Thyroid gland (tissue), 4 donors: ENCODE data around the gene FADS1. TPM values are rescaled to one million over a fixed set of nuclear protein-coding genes. Genes with fewer than 3 reads are reported as not detected.

Experiments used
- DNase-seq, 2 donors: peaks; one replicate each; pipeline ENCODE4 v3.0.0-alpha.2; 2019
- H3K27ac ChIP-seq, 3 donors: fragments of 200-600 bp; sonication (generic); 1 replicate in 2 of 3; 2 replicates in 1 of 3; pipeline ENCODE4 v1.5.1; 2016 to 2019; ENCODE audit warnings: mild to moderate bottlenecking in 1 of 3, moderate library complexity in 1 of 3
- H3K27me3 ChIP-seq: fragments of 200-600 bp; sonication (generic); one replicate; pipeline ENCODE4 v1.5.1; 2019
- H3K36me3 ChIP-seq, 2 donors: fragments of 200-600 bp; sonication (generic); one replicate each; pipeline ENCODE4 v1.5.1; 2016 to 2019
- H3K4me1 ChIP-seq, 2 donors: fragments of 200-600 bp; sonication (generic); one replicate each; pipeline ENCODE4 v1.5.1; 2017 to 2019
- H3K4me3 ChIP-seq, 3 donors: fragments of 200-600 bp; sonication (generic); replicated peaks in 1 of 3; 1 replicate in 2 of 3; 2 replicates in 1 of 3; pipeline ENCODE4 v1.5.1; 2016; ENCODE audit warnings: mild to moderate bottlenecking in 1 of 3
- H3K9me3 ChIP-seq: fragments of 200-600 bp; sonication (generic); one replicate; pipeline ENCODE4 v1.5.1; 2017
- CTCF ChIP-seq, 6 experiments: fragments of 200-600 bp in 3 of 6; fragments of 450-650 bp in 3 of 6; sonication (generic) in 3 of 6; IDR thresholded peaks; one replicate each; pipeline ENCODE4 v1.5.1; 2016 to 2019; ENCODE audit warnings: antibody characterized with exemption in 6 of 6, mild to moderate bottlenecking in 2 of 6, inconsistent platforms in 1 of 6, moderate library complexity in 1 of 6
- POLR2A ChIP-seq, 2 donors: fragments of 450-650 bp; IDR thresholded peaks; one replicate each; pipeline ENCODE4 v1.6.1; 2017; ENCODE audit warnings: antibody characterized with exemption in 2 of 2, mild to moderate bottlenecking in 2 of 2, moderate library complexity in 1 of 2
- WGBS, 2 donors: methylation state at CpG; one replicate each; pipeline ENCODE4 v1.1.5; 2017; 5-methylcytosine and 5-hydroxymethylcytosine counted together
- intact Hi-C: fragments of 100-400 bp; cut with DNase I; formaldehyde crosslinking; loops from one replicate; pipeline ENCODE4 v1.15.1; 2023
- total RNA-seq, 4 donors: library from RNA; depleted of rRNA; stranded (reverse); fragments of >200 nt; gene quantifications; one replicate each; pipeline ENCODE4 v1.2.3, GENCODE V29; 2016

The FADS1 gene
- total RNA-seq, 4 donors from 2014 or later = 6.8 to 17.3 (median 13.9) TPM

GRCh38 chr11:61784506-61784805 lies 32.3 kb downstream of the FADS1 start:
- H3K27ac ChIP-seq = no peak overlapping the region
- DNase-seq = no peak
- TF ChIP-seq POLR2A (IDR thresholded peaks at IDR 0.05) = no peak
- no peak for TF ChIP-seq CTCF (IDR thresholded peaks at IDR 0.05)
- H3K9me3 ChIP-seq = no peaks in the 10 kb centered on the region
- 90 to 96% methylated on average over 7 of the region's 7 CpGs for WGBS, 2 donors
- no peak overlapping the region for H3K4me3 ChIP-seq
- H3K27me3 ChIP-seq = no peaks in the 10 kb centered on the region
- H3K4me1 ChIP-seq = no peaks in the 10 kb centered on the region
- intact Hi-C loops = no loop called here
- H3K36me3 ChIP-seq = peaks cover 29 to 36% of the 10 kb centered on the region in 2 donors

GRCh38 chr11:61783717-61784505 lies 32.9 kb downstream of the FADS1 start:
- no peaks in the 10 kb centered on the region for H3K27me3 ChIP-seq
- no peak overlapping the region for H3K4me3 ChIP-seq
- H3K36me3 ChIP-seq = peaks cover 23 to 30% of the 10 kb centered on the region in 2 donors
- H3K9me3 ChIP-seq = no peaks in the 10 kb centered on the region
- intact Hi-C loops = no loop called here
- 74 to 75% methylated on average over 12 of the region's 13 CpGs for WGBS, 2 donors
- DNase-seq = no peak
- TF ChIP-seq POLR2A (IDR thresholded peaks at IDR 0.05) (no peak), CTCF (IDR thresholded peaks at IDR 0.05) (no peak)
- no peaks in the 10 kb centered on the region for H3K4me1 ChIP-seq
- no peak overlapping the region for H3K27ac ChIP-seq

GRCh38 chr11:61782841-61783240 lies 34.0 kb downstream of the FADS1 start:
- intact Hi-C loops = no loop called here
- Histone ChIP-seq H3K36me3 (peaks cover 13 to 19% of the 10 kb centered on the region in 2 donors), H3K9me3 (no peaks in the 10 kb centered on the region), H3K4me1 (no peaks in the 10 kb centered on the region), H3K27ac (no peak overlapping the region), H3K4me3 (no peak overlapping the region), H3K27me3 (no peaks in the 10 kb centered on the region)
- WGBS, 2 donors = 87 to 92% methylated on average over 9 to 11 of the region's 11 CpGs
- TF ChIP-seq POLR2A (IDR thresholded peaks at IDR 0.05) (no peak), CTCF (IDR thresholded peaks at IDR 0.05) (no peak)
- no peak for DNase-seq

- Histone ChIP-seq H3K4me1 (peaks cover 4 to 5% of the 10 kb centered on the region in 2 donors), H3K4me3 (no peak overlapping the region), H3K27ac (no peak overlapping the region), H3K36me3 (peaks cover 8 to 14% of the 10 kb centered on the region in 2 donors), H3K9me3 (no peaks in the 10 kb centered on the region), H3K27me3 (no peaks in the 10 kb centered on the region)
- no peak for DNase-seq
- TF ChIP-seq CTCF (IDR thresholded peaks at IDR 0.05) = no peak
- TF ChIP-seq POLR2A (IDR thresholded peaks at IDR 0.05) = no peak
- WGBS, 2 donors = 92 to 97% methylated on average over 3 of the region's 3 CpGs
- intact Hi-C loops = no loop called here
Measured at GRCh38 chr11:61782299-61782698, 34.5 kb downstream of the FADS1 start.

- H3K9me3 ChIP-seq = no peaks in the 10 kb centered on the region
- no peak overlapping the region for H3K27ac ChIP-seq
- intact Hi-C loops = no loop called here
- H3K36me3 ChIP-seq = peaks cover 1 to 7% of the 10 kb centered on the region in 2 donors
- TF ChIP-seq POLR2A (IDR thresholded peaks at IDR 0.05) (no peak), CTCF (IDR thresholded peaks at IDR 0.05) (no peak)
- WGBS, 2 donors = 70 to 75% methylated on average over 1 to 2 of the region's 5 CpGs
- no peak overlapping the region for H3K4me3 ChIP-seq
- no peaks in the 10 kb centered on the region for H3K27me3 ChIP-seq
- DNase-seq = no peak
- H3K4me1 ChIP-seq = peaks cover 7 to 9% of the 10 kb centered on the region in 2 donors
Measured at GRCh38 chr11:61781585-61781984, 35.2 kb downstream of the FADS1 start.
